GM21717 (cell line): ENCODE results near the gene KIF11.
A peak's percentile ranks its signal among the peaks of the same experiment; 100 is the strongest.
"Not testable (repeated sequence)": the region's sequence is repeated elsewhere in the genome, so short reads cannot be mapped to it uniquely, and the experiment has no call there.

ENCODE experiments used
- ATAC-seq: cut with Tn5 transposase; IDR thresholded peaks from one replicate; pipeline ENCODE4 v1.9.1; 2021; ENCODE audit warnings: mild to moderate bottlenecking, moderate library complexity; ENCODE audit not compliant: unreplicated experiment

The KIF11 gene

DNA sequence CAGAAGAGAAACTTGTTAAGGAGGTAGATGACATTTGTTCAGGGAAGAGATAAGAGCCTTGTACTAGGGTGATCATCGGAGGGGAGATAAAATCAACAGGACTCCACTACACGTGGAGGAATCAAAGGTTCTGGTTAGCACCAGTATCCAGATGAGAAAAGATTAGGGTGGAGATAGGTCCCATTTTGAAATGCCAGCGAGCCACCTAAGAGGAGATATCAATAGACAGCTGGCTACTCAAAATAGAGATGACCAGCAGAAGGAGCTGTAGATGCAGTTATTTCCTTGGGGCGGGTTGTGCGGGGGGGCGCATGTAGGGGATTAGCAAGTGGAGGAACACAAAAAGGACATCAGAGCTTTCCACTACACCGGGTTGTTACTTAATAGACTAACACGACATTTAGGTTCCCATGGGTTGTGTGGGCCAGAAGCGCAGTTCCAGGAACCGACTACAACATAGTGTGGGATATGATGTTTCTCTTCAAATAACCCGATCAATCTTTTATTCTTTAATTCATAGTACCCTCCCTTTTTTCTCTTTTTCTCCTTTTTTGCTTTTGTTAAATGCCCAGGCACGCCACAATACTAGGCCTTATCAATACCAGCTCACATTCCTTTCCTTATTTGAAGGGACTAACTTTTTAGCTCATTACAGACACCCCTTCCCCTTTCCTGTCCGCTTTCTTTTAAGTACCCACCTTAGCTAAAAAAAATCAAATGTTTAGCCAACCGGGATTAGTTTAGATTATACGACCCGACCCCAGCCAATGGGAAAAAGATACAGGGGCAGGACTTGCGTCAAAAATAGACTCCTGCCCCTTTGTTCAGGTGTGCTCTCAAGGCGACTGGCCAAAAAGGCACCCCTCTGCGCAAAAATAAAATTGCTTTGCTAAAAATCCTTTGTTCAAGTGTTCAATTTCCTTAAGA, 2.0 kb upstream of the KIF11 start:
- ATAC-seq, result peak; percentile 4

DNA sequence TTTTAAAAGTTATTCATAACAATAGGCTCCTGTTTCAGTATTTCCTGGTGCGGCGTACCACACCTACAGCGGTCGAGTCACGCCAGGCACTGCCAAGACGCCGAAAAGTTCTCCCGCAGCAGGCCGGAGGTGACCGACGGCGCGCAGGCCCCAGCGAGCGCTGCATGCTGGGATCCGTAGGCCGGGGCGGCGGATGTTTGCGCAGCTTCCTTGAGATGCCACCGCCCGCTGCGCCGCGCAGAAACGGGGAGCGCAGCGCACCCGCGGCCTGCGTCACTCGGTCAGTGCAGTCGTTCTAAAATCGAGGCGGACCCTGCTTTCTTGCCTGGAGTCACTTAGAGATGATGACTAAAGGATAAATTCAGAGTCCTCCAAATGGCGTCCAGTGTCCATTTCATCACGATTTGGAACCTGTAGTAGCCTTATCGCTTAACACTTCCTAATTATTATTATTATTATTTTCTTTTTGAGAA, 1.3 kb upstream of the KIF11 start:
- ATAC-seq, result peak; percentile 78

DNA sequence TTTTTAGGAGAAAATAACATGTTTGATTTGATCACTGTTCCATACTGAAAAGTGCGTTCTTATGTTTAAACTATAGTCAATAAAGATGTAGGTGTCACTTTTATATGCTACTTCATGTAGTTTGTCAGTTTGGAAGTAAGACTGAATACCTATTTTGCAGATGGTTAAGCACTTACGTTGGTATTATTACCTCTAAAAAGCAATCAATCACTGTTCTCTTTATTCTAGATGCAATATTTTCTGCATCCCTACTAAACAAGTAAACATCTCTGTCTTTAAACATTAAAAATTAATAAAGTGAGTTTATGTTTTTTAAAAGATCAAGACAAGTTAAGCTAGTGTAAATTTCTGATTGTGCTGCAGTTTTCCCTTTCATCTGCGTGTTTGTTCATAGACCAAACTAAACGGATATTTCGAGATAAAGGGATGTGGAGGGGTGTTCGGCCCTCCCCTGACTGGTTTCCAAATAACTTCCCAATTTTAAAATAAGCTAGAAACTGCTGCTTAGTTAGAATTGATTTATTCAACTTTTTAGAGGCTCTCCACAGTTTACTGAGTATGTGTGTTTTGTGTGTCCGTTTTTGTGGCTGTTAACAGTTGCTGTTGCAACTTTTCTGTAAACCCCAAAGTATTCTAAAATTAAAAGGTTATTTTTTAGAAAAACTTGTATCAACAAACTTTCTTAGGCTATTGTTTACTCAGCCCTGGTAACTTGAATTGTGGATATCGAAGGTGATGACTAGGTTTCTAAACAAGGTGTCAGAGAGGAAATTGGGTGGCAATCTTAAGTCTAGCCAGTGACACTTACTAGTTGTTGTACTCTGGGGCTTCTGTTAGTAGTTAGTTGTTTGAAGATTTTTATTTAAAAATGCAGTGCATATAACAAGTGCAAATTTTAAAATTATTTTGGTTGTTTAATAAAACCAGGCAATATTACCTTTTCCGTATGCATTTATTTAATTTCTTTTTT, 974 bp downstream of the KIF11 start:
- no peak for ATAC-seq

DNA sequence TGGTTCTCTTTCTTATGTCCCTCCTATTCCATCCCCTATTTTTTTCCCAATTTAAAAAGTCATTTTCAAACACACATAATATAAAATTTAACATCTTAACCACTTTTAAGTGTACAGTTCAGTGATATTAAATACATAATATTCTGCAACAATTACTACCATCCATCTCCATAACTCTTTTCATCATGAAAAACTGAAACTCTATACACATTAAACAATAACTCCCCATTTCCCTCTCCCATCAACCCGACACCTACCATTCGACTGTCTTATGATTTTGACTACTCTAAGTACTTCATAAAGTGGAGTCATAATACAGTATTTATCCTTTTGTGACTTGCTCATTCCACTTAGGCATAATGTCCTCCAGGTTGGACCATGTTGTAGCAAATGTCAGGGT, 2.6 kb downstream of the KIF11 start:
- ATAC-seq, result no peak

DNA sequence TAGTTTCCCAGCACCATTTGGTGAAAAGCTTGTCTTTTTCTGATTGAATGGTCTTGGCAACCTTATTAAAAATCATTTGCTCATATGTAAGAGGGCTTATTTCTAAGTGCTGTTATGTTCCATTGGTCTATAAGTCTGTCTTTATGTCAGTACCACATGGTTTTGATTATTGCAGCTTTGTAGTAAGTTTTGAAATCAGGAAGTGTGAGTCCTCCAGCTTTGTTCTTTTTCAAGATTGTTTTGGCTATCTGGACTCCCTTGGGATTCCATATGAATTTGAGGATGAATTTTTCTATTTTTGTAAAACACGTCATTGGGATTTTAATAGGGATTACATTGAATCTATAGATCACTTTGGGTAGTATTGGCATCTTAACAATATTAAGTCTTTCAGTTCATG, 5.4 kb downstream of the KIF11 start:
- no peak for ATAC-seq

DNA sequence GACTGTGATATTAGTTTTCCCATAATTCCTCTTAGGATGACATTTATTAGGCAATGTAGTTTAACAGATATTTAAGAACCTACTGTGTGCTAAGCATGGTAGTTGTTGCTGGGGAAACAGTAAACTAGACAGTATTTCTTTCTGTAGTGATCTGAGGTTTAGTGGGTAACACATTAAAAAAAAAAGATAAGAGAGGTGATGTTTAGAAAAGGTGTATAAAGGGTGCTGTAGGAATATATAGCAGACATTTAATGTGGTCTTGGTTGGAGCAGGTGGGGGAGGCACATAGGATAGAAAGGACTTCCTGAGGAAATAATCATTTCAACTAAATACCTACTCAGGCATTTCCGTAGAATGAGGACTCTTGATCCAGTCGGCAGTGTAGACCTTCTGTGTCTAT, 11.9 kb downstream of the KIF11 start:
- no peak for ATAC-seq

DNA sequence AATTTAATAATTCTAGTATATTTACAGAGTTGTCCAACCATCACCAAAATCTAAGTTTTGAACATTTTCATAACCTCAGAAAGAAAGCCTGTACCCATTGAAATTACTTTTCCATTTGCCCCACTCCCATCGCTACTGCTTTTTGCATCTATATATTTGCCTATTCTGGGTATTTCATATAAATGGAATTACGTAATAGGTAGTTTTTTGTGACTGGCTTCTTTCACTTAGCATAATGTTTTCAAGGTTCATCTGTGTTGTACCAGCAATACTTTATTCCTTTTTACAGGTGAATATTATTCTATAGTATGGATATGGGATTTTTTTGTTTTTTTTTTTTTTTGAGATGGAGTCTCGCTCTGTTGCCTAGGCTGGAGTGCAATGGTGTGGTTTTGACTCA, 22.6 kb downstream of the KIF11 start:
- no peak for ATAC-seq

DNA sequence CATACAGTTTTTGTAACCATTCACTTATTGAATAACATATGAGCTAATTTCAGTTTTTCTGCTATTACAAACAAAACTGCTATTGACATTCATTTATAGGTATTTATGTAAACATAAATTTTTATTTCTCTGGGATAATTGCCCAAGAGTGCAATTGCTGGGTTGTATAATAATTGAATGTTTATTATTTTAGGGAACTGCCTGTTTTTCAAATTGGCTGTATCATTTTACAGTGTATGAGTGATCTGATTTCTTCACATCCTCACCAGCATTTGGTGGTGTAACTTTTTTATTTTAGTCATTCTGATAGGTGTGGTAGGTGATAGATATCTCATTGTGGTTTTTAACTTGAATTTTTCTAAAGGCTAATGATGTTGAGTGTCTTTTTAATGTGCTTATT, 26.4 kb downstream of the KIF11 start:
- no peak for ATAC-seq

DNA sequence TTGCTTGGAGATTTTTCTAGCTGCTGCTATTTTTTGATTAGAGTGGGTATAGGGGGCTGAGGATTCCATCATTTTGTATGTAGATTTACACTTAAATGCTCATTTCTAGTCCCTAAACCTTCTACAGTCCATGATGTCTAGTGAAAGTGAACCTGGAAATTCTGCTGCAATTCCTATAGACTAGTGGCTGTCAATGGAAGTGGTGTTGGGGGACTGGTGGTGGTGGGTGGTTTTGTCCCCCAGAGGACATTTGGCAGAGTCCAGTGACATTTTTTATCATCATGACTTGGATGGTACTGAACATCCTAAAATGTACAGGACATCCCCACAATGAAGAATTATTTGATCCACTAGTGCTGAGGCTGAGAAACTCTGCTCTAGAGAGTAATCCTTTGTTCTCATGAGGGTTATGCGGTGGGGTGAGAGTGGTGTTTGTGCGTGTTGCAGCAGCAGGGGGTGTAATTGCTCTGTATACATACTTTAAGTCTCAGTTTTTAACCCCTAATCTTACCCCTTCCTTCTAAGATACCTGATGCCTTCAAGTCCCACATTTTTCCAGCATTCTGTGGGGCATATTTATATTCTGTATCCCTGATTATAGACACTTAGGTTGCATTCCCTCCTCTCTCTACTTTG, 35.0 kb downstream of the KIF11 start:
- no peak for ATAC-seq

DNA sequence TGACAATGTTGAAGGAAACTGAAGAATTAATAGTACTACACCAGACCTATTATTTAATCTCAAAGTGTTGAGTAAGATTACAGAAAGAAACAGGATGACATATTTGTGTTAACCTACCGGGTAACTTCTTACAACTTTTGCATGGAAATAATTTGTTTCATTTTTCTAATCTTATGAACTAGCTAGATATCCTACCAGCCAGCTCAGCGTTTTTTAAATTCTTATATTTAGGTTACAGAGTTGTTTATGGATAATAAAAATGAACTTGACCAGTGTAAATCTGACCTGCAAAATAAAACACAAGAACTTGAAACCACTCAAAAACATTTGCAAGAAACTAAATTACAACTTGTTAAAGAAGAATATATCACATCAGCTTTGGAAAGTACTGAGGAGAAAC, 37.0 kb downstream of the KIF11 start:
- no peak for ATAC-seq

DNA sequence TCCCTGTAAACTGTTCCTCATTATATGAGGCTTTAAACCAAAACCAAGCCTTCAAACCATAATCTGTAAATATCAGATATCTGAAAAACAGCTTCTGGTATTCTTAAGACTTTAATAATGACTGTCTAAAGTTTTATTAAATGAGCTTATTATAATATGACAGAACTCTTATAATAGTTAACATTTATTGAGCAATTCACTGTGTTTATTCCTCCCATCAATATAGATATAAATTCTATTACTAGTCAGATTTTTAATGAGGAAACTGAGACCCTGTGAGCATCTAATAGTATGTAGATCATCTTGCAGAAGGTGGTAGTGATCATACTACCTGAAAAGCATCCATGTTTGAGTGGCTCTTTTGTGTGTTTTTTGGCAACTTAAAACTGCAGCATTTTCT, 45.1 kb downstream of the KIF11 start:
- no peak for ATAC-seq

DNA sequence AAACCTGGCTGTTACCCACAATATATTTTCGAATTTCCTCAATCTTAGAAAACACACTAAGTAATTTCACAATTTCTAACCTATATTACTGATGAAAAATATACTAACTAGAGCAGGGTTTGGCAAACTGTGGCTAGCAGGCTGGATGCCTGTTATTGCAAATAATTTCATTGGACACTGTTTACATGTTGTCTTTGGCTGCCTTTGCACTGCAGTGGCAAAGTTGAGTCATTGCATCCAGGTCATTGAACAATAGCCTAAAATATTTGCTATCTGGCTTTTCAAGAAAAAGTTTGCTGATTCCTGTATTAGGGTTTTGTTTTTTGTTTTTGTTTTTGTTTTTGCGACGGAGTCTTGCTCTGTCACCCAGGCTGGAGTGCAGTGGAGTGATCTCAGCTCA, 47.2 kb downstream of the KIF11 start:
- ATAC-seq, result no peak

DNA sequence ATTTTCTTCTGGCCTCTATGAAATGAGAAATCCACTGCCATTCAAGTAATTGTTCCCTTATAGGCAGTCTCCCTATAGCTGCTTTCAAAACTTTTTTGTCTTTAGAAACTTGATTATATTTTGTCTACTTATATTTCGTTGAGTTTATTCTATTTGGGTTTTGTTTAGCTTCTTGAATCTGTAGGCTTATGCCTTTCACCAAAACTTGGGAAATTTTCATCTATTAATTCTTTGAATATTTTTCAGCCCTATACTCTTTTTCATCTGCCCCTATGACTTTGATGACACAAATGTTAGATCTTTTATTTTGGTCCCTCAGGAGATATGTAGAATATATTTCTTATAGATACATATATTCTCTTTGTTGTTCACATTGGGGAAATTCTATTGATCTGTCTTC, 48.6 kb downstream of the KIF11 start:
- ATAC-seq, result no peak

DNA sequence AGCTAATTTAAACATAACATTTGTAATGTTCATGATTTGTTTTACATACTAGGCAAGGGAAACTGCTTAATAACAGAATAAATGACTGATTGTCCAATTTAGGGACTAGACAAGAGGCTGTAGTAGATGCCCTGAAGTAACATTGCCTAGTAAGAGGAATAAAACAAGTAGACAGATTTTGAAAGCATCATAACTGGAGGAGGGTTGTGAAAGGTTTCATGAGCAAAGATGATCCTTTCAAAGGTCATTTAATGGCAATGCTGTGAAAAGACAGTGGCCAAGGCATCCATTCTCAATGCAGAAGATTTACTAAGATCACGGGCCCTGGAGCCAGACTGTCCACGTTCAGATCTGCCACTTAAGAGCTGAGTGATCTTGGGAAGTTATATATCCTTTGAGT, 52.0 kb downstream of the KIF11 start:
- no peak for ATAC-seq

DNA sequence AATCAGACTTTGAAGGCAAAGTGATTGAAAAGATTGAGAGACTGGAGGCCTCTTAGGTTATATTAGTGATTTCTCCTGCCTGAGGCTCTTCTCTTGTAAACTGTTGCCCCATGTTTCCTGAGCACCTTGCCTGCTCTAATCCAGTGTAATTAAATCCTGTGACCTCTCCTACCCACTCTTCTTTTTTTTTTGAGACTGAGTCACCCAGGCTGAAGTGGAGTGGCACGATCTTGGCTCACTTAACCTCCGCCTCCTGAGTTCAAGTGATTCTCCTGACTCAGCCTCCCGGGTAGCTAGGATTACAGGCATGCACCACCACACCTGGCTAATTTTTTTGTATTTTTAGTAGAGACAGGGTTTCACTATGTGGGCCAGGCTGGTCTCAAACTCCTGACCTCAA, 57.9 kb downstream of the KIF11 start:
- not testable (repeated sequence) for ATAC-seq

DNA sequence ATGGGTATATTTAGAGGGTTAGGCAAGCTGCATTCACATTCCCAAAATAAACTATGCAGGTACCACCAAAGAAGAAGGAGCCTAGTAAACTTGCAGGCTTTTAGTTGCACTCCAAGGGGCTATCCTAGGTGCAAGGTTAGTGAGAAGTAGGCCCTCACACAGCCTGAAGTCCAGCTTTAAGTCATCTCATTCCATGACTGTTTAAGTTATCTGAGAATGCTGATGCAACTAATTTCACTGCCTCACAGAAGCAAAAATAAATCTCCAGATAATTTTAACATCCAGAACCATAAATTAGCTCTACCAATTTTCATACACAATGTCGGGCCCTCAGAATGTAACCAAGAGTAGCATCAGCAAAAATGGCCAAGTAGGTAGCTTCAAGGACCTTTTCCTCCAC, 62.5 kb downstream of the KIF11 start:
- no peak for ATAC-seq

DNA sequence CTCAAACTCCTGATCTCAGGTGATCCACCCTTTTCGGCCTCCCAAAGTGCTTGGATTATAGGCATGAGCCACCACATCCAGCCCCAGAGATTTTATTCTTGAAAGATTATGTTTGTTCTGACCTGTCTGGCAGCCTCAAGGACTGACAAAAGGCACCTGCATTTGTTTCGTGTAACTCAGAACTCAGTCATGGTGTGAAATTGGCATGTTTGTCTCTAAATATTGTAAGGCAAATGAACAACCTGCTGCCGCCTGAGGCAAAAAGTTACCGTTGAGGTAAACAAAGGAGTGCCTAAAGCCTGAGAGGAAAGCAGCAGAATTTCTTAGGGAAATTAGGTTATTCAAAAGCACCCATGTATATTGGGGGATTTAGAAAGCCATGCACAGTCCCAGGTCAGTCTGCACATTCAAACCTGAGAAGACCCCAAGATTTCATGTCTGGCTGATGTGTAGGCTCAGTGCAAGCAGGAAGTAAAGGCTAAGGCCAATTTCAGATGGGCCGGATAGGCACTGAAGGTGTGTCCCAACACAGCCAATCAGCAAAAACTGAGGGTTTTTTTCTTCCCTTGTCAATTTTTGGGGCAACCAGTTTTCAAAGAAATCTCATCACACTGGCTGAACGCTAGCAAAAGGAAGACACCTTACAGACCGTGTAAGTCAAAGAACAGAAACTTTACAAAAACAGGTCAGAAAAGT, 63.5 kb downstream of the KIF11 start:
- ATAC-seq, result no peak

DNA sequence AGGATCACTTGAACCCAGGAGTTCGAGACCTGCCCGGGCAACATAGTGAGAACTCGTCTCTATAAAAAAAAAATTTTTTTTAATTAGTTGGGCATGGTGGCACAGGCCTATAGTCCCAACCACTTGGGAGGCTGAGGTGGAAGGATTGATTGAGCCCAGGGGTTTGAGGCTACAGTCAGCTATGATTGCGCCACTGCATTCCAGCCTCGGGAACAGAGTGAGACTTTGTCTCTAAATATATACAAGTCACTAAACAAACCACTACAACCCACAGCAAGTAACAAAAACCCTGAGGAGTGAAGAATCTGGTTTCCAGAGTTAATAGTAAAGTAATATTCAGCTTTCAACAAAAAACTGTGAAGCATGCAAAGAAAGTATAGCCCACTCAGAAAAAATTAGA, 64.1 kb downstream of the KIF11 start:
- no peak for ATAC-seq

DNA sequence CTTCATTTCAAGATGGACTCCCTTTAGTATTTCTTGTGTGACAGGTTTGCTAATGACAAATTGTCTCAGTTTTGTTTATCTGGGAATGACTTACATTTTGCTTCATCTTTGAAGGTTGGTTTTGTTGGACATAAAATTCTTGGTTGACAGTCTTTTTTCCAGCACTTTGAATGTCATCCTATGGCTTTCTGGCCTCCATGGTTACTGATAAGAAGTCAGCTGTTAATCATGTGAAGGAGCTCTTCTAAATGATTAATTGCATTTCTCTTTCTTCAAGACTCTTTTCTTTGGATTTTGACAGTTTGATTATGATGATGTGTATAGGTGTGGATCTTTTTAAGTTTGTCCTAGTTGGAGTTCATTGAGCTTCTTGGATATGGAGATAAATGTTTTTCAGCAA, 69.9 kb downstream of the KIF11 start:
- ATAC-seq, result no peak

DNA sequence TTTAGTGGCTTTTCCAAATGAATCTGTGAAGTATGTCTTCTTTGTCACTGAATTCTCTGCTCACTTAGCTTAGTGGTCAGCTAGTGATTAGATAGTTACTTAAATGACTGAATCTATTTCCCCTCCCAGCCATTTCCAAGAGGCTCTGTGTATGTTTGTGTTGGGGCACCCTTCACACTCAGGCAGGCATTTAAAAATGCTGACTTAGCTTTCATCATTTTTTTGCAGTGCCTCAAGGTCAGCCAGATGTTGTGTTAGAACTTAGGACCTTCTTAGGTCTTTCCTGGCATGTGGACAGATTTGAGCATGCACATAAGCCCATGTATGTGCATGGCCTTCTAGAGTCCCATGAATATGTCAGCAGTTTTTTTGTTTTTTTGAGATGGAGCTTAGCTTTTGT, 71.4 kb downstream of the KIF11 start:
- ATAC-seq, result no peak

DNA sequence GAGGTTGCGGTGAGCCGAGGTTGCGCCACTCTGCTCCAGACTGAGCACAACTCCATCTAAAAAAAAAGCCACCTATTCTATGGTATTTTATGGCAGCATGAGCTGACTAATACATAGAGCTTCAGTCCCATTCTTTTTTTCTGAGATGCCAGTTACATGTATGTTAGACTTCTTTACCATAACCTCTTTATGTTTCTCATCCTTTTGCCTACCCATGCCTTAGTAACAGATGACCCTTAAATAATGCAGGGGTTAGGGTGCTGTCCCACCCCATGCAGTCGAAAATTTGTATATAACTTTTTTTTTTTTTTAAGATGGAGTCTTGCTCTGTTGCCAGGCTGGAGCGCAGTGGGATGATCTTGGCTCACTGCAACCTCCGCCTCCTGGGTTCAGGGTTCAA, 74.1 kb downstream of the KIF11 start:
- no peak for ATAC-seq
